ENCODE results near the gene GNAI1.

Gene GNAI1

DNA sequence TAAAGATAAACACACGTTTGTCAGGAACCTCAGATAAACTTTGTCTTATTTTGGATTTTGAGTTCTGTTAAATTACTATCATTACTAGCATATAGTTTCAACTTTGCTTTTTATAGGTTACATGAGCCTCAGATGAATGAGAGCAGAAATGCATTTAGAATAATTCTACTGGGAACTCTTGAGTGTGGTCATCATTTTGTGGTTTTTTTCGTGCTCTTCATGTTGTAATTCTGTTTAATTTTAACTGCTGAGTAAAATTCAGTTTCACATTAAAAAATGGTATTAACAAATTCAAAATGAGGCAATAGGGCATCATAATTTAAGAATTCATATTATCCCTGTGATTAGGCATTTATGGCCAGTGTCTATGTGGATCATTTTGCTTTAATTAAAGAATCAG lies 72.9 kb downstream of the GNAI1 start:
- H3K27ac ChIP-seq = no peak overlapping the region
- in situ Hi-C loops (cut with HindIII; ENCODE audit: low pct_ligation_motif_present, low sequenced_read_pairs) = no loop called here
- no peak for DNase-seq

GRCh38 chr7:80208700-80209099 lies 74.1 kb downstream of the GNAI1 start:
- DNase-seq = no peak
- in situ Hi-C loops (cut with HindIII; ENCODE audit: low pct_ligation_motif_present, low sequenced_read_pairs) = no loop called here
- TF ChIP-seq, protein P1, sequence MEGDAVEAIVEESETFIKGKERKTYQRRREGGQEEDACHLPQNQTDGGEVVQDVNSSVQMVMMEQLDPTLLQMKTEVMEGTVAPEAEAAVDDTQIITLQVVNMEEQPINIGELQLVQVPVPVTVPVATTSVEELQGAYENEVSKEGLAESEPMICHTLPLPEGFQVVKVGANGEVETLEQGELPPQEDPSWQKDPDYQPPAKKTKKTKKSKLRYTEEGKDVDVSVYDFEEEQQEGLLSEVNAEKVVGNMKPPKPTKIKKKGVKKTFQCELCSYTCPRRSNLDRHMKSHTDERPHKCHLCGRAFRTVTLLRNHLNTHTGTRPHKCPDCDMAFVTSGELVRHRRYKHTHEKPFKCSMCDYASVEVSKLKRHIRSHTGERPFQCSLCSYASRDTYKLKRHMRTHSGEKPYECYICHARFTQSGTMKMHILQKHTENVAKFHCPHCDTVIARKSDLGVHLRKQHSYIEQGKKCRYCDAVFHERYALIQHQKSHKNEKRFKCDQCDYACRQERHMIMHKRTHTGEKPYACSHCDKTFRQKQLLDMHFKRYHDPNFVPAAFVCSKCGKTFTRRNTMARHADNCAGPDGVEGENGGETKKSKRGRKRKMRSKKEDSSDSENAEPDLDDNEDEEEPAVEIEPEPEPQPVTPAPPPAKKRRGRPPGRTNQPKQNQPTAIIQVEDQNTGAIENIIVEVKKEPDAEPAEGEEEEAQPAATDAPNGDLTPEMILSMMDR (IDR thresholded peaks at IDR 0.05; ENCODE audit: low read depth, low read length, missing control alignments) = no peak

More for the DNA sequence above, 72.9 kb downstream of the GNAI1 start:
- Histone ChIP-seq H3K4me3 (ENCODE audit: low read depth, low read length) (no peak overlapping the region), H3K36me3 (replicated peaks) (no peaks in the 10 kb centered on the region), H3K27me3 (replicated peaks) (no peaks in the 10 kb centered on the region)
- TF ChIP-seq, protein P1 (IDR thresholded peaks at IDR 0.05; ENCODE audit: low read depth, low read length, missing control alignments) = no peak

DNA sequence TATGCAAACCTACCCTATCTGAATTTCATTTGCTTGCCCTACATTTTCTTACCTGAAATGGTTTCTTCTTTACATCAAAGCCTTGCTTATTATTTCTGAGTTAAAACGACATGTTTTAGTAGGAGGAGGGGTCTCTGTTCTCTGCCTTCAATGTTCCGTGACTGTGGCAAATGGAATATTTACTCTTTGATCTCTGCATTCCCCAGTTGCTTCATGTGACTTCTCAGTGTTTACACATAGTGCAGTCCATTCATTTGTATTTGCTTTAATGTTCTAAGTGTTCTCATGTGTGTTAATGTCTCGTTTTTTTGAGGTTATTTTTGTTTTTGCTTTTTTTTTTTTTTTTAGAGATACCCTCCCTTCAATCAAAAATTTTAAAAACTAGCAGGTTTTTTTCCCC lies 75.8 kb downstream of the GNAI1 start:
- Histone ChIP-seq H3K27me3 (replicated peaks) (no peaks in the 10 kb centered on the region), H3K4me3 (ENCODE audit: low read depth, low read length) (no peak overlapping the region), H3K27ac (no peak overlapping the region), H3K36me3 (replicated peaks) (peaks cover 4% of the 10 kb centered on the region)
- no peak for DNase-seq
- in situ Hi-C loops (cut with HindIII; ENCODE audit: low pct_ligation_motif_present, low sequenced_read_pairs) = no loop called here
- TF ChIP-seq, protein P1 (IDR thresholded peaks at IDR 0.05; ENCODE audit: low read depth, low read length, missing control alignments) = no peak

More at GRCh38 chr7:80208700-80209099, 74.1 kb downstream of the GNAI1 start:
- Histone ChIP-seq H3K4me3 (ENCODE audit: low read depth, low read length) (no peak overlapping the region), H3K27ac (no peak overlapping the region), H3K36me3 (replicated peaks) (peaks cover 4% of the 10 kb centered on the region), H3K27me3 (replicated peaks) (no peaks in the 10 kb centered on the region)

GRCh38 chr7:80213814-80214213 lies 79.2 kb downstream of the GNAI1 start:
- H3K36me3 ChIP-seq (replicated peaks) = peaks cover 4% of the 10 kb centered on the region
- TF ChIP-seq, protein P1 (IDR thresholded peaks at IDR 0.05; ENCODE audit: low read depth, low read length, missing control alignments) = no peak
- H3K27ac ChIP-seq = no peak overlapping the region
- H3K27me3 ChIP-seq (replicated peaks) = no peaks in the 10 kb centered on the region
- no peak for DNase-seq
- in situ Hi-C loops (cut with HindIII; ENCODE audit: low pct_ligation_motif_present, low sequenced_read_pairs) = no loop called here
- H3K4me3 ChIP-seq (ENCODE audit: low read depth, low read length) = no peak overlapping the region

DNA sequence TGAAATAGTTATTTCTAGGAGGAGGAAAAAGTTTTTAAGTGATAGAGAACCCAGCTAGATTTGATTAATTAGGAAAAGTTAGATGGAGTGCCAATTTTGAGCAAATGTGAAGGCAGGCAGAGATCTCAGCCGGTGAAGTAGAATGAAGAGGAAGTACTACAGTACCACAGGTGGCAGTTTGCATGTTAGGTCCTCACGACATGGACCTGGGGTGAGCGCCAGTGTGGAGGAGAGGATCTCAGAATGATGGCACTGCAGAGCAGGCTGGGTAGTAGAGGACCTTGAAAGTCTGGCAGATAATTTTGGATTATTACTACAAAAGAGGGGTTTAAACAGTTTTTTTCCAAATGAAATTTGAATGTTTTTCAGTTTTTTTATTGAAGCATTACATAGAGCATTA lies 81.1 kb downstream of the GNAI1 start:
- Histone ChIP-seq H3K27ac (no peak overlapping the region), H3K27me3 (replicated peaks) (no peaks in the 10 kb centered on the region), H3K36me3 (replicated peaks) (peaks cover 4% of the 10 kb centered on the region), H3K4me3 (ENCODE audit: low read depth, low read length) (no peak overlapping the region)
- no peak for DNase-seq
- in situ Hi-C loops (cut with HindIII; ENCODE audit: low pct_ligation_motif_present, low sequenced_read_pairs) = no loop called here
- TF ChIP-seq, protein P1 (IDR thresholded peaks at IDR 0.05; ENCODE audit: low read depth, low read length, missing control alignments) = no peak
